A673 (cell line): ENCODE measurements around the gene RIMS3.

Experiments used
- CTCF ChIP-seq: fragments of 300-800, 200-600 bp; sonication (generic); conservative IDR thresholded peaks from 2 replicates; pipeline ENCODE4 v1.5.1; 2017; ENCODE audit warnings: low read depth, mild to moderate bottlenecking, antibody characterized with exemption, low read length, moderate library complexity, mixed read lengths
- EZH2 ChIP-seq: fragments of 200-600 bp; sonication (generic); IDR thresholded peaks from 2 replicates; pipeline ENCODE4 v1.6.1; 2017; ENCODE audit warnings: borderline replicate concordance, low read depth, mild to moderate bottlenecking, mixed read lengths, antibody characterized with exemption, low read length; ENCODE audit not compliant: poor library complexity, severe bottlenecking

- no peak for TF ChIP-seq CTCF
- TF ChIP-seq EZH2, result no peak
Measured at GRCh38 chr1:40620586-40621210, 44.8 kb downstream of the RIMS3 start.
